GM18499 (cell line): ENCODE data around the gene TNS3.
"Not testable (repeated sequence)": the region's sequence is repeated elsewhere in the genome, so short reads cannot be mapped to it uniquely, and the experiment has no call there.

Source experiments
- ATAC-seq: cut with Tn5 transposase; IDR thresholded peaks from one replicate; pipeline ENCODE4 v1.9.1; 2021; ENCODE audit warnings: moderate number of reproducible peaks; ENCODE audit not compliant: insufficient read depth, unreplicated experiment

Gene TNS3

DNA sequence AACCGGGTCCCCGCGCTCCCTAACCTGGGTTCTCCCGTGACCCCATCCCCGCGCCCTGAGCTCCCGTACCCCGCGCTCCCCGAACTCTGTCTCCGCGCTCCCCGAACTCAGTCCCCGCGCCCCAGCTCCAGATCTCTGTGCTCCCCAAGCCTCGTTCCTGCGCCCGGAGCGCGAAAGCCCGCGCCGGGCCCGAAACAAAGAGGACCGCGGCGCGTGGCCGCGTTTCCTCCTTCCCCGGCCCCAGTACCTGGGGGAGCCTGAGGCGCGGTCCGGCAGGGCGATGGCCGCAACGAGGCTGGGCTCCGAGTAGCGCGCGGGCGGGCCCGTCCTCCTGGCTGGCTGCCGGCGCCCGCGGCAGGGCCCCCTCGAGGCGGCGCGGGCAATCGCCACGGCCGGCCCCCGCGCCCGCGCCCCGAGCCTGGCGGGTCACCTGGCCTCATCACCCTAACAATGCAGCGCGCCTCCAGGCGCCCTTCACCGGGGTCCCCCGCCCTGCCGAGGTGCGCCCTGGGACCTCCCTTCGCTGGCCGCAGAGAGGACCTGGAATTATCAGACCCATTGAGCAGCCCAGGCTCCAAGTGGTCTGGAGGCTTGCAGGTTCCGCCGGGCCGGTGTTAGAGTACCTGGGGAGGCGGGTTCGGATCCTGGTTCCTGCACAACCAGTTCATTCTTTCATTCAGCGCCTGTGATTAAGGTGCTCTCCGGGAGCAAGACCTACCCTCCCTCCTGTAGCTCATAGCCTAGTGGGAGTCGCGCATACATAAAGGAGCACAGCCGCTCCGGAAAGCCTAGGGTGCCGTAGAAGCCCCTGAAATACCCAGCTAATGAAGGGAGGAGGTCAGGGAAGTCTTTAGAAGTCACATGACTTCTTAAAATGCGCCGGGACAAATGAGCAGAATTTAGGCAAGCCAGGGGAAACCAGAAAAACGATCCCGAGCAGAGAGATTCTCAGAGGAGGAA, at the start of gene TNS3:
Gene TNS3 (minus strand): TSS at position 308 of the 960 bp plus-strand sequence. CDS start 142,475 bp downstream, outside the sequence.
- ATAC-seq, result no peak

DNA sequence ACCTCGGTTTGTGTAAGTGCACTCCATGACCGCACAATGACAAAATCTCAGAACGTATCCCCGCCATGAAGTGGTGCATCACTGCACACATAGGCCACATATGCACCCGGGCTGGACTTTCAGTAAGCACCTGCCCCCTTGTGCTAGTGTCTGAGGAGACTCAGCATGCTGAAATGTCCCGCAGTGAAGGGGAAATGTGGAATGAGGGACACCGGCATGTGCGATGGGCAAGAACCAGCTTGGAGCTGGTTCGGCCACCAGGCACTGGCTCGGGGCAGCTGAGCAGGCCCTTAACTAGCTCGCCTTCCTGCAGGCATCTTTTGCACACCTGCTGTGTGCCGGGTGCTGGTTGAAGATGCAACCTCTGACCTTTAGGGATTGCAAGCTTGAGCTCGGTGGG, 49.8 kb upstream of the TNS3 start:
- ATAC-seq, result no peak

DNA sequence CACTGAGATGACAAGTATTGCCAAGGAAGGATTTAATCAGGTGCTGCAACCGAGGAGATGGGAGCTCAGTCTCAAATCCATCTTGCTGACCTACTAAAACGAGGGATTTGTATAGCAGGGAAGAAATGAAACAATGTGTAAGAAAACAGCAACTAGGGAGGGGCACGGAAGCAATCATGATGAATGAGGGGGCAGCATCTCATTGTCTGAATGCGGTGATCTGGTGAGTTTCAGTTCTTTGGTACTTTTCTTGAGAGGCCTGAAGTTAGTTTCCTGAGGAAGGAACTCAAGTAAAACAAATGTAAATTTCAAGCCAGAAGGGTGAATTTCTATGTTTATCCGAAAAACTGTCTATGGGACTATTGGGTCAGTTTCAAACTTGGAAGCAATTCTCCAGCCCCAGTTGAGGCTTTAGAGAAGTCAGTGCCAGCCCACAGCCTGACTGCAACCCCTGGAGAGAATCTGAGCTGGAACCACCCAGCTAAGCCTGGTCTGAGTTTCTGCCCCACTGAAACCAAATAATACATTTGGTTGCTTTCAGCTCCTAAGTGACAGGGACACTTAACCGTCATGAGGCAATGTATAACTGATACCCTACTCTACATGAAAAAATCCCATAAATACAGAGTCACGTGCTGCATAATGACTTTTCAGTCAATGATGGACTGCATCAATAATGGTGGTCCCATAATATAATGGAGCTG, 45.8 kb upstream of the TNS3 start:
- peak; percentile 59 for ATAC-seq

DNA sequence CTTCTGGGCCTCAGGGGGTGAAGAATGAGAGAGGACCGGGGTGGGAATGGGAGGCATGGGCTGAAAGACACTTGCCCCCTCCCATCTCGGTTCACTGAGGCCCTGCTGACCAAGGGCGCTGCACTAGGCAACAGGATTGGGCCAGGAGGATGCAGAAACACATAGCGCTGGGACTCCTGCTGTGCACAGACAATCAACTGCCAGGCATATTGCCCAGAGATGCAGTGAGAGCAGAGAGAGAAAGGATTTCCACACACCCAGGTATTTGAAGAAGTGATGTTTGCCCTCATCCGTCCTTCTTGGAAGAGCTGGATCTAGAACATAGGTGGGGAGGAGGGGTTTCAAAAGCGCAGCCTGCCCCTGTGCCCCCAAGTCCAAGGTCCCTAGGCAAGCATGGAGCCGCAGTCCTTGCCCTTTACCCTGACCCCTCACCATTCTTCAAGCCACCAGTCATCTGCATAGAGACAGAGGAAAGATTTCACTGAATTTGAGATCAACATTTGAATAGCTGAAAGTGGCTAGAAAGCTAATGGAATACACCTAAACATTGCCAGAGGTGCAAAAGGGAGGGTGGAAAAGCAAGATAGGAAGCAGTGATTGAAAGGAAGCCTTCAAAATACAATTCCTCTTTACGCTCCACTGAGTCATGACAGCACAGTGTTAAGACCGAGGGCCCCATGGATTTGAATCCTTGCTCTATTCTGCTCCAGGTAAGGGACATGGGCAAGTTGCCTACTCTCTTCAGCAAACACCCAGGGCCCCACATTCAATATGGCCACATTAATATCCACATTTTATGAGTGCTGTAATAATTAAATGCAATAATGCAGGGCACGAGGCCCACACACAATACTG, 44.2 kb upstream of the TNS3 start:
- ATAC-seq, result no peak

DNA sequence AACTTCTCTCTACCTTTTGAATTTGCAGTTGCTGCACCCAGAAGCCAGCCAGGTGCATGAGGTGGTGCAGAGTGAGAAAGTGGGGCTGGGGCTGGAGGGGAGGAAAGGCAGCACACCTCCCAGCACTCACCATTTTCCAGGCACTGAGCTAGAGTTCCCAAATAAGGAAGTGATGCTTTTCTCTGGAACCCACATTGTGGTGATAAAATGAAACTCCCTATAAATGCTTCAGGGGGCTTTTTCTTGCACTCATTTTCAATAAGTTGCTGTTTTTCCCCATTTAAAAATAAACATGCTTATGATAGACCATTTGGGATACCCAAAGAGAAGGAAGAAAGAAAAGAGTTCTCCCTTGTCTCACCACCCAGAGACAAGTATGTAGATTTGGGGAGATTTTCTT, 42.8 kb upstream of the TNS3 start:
- no peak for ATAC-seq

DNA sequence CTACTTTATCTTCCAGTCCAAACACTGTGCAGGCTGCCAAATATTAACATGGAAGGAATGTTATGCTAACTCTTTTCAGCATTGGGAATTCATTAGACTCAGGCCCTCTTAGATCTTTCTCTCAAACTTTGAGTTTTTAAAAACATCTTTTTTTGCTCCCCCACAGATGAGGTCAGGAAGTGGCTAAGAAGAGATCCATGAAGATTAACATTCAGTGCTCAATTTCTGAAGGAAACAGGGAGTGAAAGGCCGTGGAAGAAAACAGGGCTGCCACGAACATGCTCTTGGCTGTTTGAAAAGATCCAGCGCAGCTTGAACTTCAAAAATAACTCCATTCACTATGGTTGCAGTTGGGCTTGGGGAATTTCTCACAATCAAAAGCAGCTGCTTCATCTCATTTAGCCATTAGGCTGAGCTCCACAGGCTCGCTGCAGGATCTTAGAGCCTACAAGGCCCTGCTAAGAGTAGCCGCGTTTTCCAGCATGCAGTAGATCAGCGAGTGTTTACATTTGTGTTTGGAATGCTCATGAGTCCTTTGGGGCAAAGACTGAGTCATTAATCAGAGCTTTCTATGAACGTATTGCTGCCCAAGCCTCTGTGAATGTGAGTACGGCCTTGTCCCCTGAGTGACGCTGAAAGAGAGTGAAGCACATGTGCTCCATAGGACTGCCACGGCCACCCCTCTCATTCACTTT, 41.2 kb upstream of the TNS3 start:
- ATAC-seq, result no peak

DNA sequence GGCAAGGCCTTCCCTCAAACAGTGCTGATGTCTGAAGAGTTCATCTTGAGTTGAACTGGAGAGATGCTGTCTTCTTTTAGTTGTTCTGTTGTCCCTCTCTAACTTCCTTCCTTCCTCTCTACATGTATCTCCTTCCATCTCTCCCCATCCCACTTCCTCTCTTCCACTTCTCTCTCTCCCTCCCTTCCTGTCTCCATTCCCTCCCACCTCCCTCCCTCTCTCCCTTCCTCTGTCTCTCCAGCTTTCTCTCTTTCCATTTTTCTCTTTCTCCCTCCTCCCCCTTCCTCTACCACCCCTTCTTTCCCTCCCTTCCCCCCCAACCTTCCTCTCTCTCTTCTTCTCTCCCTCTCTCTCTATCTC, 40.7 kb upstream of the TNS3 start:
- no peak for ATAC-seq

DNA sequence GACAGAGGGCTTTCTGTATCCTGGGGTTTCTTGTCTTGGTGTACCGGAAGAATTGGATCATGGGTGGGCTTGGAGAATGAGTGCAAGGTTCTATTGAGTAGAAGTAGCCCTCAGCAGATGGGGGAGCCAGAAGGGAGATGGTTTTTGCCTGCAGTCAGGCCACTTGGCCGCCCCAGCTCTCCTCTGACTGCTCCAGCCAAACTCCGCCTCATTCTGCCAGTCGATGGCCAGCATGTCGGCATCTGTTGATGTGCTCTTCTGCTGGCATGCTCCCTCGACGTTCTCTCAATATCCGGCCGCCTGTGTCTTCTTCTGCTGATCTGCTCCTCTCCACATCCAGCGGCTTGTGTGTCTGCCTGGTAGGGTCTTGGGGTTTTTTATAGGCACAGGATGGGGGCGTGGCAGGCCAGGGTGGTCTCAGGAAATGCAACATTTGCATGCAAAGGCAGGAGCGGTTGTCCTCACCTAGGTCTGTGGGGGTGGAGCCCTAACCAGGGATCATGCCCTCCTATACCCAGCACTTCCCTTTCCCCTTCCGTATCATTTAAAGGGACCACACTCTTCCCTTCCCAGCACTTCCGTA, 40.2 kb upstream of the TNS3 start:
- ATAC-seq, result no peak

DNA sequence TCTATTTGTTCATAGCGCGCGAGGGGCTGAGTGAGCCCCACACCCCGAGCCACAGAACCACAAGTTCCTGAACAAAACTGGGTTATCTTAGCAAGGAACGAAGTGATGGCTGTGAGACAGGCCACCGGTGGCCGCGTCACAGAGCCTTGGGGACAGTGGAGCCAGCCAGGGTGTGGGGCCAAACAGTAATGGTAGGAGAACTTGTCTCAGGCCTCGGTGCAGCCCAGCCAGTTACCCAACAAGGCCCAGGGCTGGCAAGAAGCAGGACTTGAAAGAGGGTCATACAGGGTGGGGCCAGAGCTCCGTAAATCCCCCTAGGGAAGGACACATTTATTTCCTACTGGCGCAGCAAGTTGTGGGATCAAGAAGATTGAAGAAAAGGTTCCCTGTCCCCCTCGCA, 39.4 kb upstream of the TNS3 start:
- no peak for ATAC-seq

DNA sequence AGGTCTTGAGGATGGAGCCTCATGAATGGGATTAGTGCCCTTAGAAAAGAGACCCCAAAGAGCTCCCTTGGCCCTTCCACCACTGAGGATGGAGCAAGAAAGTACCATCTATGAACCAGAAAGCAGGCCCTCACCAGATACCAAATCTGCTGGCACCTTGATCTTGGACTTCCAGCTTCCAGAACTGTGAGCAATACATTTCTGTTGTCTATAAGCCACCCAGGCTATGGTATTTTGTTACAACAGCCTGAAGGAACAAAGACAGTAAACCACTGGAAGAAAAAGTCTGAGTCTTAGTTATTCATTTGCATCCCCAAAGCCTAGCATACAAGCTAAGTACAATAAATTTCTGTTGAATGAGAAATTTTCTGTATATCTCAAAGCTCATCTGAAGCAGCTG, 37.9 kb upstream of the TNS3 start:
- ATAC-seq, result no peak

DNA sequence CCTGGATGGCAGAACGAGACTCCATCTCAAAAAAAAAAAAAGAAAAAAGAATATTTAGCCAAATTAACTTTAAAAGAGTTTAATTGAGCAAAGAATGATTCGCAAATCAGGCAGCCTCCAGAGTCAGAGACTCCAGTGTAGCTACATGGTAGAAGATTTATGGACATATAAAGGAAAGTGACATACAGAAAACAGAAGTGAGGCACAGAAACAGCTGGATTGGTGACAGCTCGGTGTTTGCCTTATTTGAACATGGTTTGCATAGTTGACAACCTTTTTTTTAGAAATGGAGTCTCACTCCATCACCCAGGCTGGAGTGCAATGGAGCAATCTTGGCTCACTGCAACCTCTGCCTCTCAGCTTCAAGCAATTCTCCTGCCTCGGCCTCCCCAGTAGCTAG, 35.2 kb upstream of the TNS3 start:
- ATAC-seq, result no peak

DNA sequence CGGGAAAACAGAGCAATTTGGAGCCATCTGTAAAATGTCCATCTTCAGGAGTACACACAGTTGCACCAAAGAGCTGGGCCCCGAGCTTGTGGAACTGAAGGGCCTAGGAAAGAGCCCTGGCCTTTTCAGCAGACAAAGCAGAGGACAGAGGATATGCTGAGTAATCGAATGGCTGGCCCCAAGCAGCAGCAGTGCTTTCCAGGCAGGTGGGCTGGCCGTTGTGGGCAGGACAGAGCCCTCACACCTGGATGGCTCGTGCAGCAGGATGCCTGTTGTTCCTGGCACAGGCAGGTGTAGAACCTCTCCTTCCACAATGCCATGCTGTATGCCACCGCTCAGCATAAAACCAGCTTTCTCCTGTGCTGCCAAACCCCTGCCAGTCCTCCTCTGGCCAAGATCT, 32.5 kb upstream of the TNS3 start:
- ATAC-seq, result no peak

DNA sequence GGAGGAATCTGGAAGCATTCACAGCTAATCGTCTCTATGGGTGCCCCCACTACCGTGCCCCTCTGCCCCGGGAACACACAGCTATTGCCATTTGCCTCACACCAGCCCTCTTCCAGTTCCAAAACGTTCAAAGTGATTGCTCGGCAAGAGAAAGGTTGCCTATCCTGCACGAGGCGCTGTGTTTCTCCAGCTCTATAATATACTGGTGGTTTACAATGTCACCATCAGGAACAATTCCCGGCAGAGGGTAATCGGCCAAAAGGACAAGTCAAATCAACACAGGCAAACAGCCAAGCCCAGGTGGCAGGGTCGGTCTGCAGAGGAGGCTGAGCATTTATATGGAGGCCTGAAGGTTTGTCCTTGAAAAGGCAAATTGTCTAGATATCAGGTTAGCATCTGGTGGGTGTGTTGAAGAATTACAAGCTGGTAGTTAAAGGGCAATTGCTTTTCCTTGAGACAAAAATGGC, 29.2 kb upstream of the TNS3 start:
- no peak for ATAC-seq

DNA sequence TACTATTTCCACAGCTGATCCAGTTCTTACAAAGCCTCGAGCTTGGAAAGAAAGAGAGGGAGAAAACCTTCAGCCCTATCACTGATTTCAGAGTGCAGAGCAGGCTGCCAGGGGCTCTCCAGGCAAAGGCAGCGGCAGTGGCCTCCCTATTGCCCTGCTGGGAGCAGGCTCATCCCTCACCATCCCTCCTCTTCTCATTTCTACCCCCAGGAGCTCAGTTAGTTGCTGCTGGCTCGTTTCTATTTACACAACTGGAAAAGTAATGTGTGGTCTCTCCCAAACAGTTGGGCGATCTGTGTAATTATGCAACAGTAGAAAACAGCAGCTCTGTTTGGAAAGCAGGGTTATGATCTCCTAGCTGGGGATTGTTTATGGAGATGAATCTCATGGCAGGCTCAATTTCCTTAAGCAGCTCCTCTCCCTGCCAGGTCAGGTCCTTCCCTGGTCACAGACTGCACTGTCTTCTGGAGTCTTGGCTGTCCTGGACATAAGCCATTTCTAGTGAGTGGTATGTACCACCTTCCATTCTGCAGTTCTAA, 28.7 kb upstream of the TNS3 start:
- no peak for ATAC-seq

DNA sequence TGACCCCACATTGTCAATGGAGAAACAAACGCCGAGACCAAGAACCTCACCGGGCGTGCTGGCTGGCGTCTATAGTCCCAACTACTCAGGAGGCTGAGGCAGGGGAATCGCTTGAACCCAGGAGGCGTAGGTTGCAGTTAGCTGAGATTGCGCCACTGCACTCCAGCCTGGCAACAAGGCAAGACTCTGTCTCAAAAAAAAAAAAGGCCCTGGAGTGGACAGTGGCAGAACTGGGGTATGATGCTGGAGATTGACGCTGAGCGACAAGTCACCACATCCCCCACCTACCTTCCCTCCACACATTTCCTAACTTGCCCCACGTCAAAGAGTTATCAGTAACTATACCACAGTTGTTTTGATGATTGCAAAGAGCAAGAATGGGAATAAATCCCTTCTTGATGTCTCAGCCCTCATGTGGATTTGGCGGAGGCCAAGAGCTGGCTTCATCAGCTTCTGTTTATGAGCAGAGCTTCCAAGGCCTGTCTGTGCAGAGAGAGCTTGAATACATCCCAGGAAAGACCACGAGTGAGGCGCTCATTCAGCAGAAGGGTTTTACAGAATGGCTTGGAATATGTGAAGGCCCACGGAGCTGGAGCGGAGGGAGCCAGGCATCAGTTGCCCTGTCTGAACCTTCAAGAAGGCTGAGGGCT, 28.0 kb upstream of the TNS3 start:
- no peak for ATAC-seq

DNA sequence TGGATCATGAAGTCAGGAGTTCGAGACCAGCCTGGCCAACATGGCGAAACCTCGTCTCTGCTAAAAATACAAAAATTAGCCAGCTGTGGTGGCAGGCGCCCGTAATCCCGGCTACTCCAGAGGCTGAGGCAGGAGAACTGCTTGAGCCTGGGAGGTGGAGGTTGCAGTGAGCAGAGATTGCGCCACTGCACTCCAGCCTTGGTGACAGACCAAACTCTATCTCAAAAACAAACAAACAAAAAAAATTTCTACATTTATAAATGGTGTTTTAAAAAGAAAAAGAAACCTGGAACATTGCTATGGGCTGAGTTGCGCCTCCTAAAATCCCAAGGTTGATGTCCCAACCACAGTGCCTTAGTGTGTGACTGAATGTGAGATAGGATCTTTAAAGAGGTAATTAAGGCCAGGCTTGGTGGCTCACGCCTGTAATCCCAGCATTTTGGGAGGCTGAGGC, 24.7 kb upstream of the TNS3 start:
- not testable (repeated sequence) for ATAC-seq

DNA sequence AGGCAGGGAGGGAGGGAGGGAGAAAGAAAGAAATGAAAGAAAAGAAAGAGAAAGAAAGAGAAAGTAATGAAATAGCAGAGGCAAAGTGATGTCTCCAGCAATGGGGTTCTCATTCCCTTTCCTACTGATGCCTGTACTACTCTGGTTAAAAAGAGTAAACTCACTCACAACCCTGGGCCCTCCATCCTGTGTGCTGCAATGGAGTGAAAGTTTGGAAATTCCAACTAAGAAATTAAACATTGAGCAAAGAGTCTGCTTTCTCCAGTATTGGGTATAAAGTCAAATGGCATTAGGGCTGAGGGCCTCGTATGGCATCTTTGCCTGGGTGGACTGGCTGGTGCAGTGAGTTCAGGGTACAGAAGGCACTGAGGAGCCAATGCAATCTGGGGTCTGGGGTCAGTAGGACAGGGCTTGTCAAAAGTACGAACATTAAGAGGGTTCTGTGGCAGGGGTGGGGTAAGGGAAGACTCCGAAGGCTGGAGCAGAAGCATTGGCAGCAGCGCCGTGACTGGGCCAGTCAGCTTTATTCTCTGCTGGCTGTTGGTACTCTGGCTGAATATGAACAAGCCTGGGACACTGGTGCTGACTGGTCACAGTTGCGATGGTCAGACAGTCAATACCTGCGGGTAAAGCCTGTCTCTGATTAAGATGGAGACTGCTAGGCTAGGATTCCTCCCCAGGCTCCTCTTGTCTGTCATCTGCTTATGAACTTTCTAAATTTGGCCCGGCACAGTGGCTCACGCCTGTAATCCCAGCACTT, 24.1 kb upstream of the TNS3 start:
- ATAC-seq, result no peak

DNA sequence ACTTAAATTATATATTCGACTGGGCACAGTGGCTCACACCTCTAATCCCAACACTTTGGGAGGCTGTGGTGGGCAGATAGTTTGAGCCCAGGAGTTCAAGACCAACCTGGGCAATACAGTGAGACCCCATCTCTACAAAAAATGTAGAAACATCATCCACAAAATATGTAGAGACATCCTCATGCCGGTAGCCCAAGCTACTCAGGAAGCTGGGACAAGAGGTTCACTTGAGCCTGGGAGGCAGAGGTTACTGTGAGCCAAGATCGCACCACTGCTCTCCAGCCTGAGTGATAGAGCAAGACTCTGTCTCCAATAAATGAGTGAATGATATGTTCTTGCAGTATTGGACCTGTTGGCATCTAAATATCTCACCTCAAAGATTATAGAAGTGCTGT, 22.6 kb upstream of the TNS3 start:
- no peak for ATAC-seq
